HEK293 (cell line): Measurements from ENCODE around the gene RABGGTA.

Experiments
- CTCF ChIP-seq: fragments of 450-650 bp; formaldehyde crosslinking; IDR thresholded peaks from 2 replicates; pipeline ENCODE4 v1.5.1; 2016; ENCODE audit warnings: missing biosample characterization, missing genetic modification characterization
- HOXC10 ChIP-seq: sonication (generic); formaldehyde crosslinking; IDR thresholded peaks from 2 replicates; pipeline ENCODE4 v1.8.1; 2023; ENCODE audit warnings: mild to moderate bottlenecking, missing genetic modification reagents
- KLF1 ChIP-seq: fragments of 450-650 bp; formaldehyde crosslinking; IDR thresholded peaks from 2 replicates; pipeline ENCODE4 v1.5.1; 2016; ENCODE audit warnings: missing biosample characterization, missing genetic modification characterization
- KLF10 ChIP-seq: fragments of 450-650 bp; IDR thresholded peaks from 2 replicates; pipeline ENCODE4 v1.5.1; 2018; ENCODE audit warnings: missing biosample characterization, mild to moderate bottlenecking, missing genetic modification characterization
- SALL2 ChIP-seq: fragments of 450-650 bp; formaldehyde crosslinking; IDR thresholded peaks from 2 replicates; pipeline ENCODE4 v1.5.0; 2017; ENCODE audit warnings: missing biosample characterization, mild to moderate bottlenecking, missing genetic modification characterization, borderline replicate concordance
- ZNF639 ChIP-seq: fragments of 450-650 bp; formaldehyde crosslinking; IDR thresholded peaks from 2 replicates; pipeline ENCODE4 v1.5.1; 2016; ENCODE audit warnings: missing biosample characterization, missing genetic modification characterization
- TF ChIP-seq, protein P1 (sequence below): fragments of 450-650 bp; formaldehyde crosslinking; conservative IDR thresholded peaks from 2 replicates; pipeline ENCODE4 v1.5.1; 2016; ENCODE audit warnings: low read depth, missing biosample characterization, missing genetic modification characterization

GRCh38 chr14:24246765-24247212, 24.6 kb downstream of the RABGGTA start:
- TF ChIP-seq HOXC10 (CRISPR knock-in tag) (no peak), CTCF (tag by site-specific recombination) (no peak), ZNF639 (tag by site-specific recombination) (no peak), KLF1 (tag by site-specific recombination) (no peak), SALL2 (tag by site-specific recombination) (no peak), KLF10 (tag by site-specific recombination) (no peak)
- TF ChIP-seq, protein P1, sequence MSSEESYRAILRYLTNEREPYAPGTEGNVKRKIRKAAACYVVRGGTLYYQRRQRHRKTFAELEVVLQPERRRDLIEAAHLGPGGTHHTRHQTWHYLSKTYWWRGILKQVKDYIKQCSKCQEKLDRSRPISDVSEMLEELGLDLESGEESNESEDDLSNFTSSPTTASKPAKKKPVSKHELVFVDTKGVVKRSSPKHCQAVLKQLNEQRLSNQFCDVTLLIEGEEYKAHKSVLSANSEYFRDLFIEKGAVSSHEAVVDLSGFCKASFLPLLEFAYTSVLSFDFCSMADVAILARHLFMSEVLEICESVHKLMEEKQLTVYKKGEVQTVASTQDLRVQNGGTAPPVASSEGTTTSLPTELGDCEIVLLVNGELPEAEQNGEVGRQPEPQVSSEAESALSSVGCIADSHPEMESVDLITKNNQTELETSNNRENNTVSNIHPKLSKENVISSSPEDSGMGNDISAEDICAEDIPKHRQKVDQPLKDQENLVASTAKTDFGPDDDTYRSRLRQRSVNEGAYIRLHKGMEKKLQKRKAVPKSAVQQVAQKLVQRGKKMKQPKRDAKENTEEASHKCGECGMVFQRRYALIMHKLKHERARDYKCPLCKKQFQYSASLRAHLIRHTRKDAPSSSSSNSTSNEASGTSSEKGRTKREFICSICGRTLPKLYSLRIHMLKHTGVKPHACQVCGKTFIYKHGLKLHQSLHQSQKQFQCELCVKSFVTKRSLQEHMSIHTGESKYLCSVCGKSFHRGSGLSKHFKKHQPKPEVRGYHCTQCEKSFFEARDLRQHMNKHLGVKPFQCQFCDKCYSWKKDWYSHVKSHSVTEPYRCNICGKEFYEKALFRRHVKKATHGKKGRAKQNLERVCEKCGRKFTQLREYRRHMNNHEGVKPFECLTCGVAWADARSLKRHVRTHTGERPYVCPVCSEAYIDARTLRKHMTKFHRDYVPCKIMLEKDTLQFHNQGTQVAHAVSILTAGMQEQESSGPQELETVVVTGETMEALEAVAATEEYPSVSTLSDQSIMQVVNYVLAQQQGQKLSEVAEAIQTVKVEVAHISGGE (tag by site-specific recombination) = no peak
